ENCODE measurements around the gene CTNNA3.

- TF ChIP-seq CTCF (conservative IDR thresholded peaks at IDR 0.05 in 1 of 2, IDR thresholded peaks at IDR 0.05 in 1 of 2; ENCODE audit: low read depth in 1 of 2, low read length in 2 of 2) (no peak), EZH2 (IDR thresholded peaks at IDR 0.05; ENCODE audit: low read length, missing control alignments) (no peak)
Measured at GRCh38 chr10:66519616-66520015, 1176.4 kb downstream of the CTNNA3 start.
